Ishikawa (cell line): ENCODE measurements around the gene ITGB1BP2.
A peak's percentile ranks its signal among the peaks of the same experiment; 100 is the strongest.

Experiments
- CEBPB ChIP-seq: IDR thresholded peaks from 2 replicates; pipeline ENCODE4 v1.6.1; 2012
- CREB1 ChIP-seq: IDR thresholded peaks from 2 replicates; pipeline ENCODE4 v1.6.1; 2012; ENCODE audit warnings: low read depth
- EGR1 ChIP-seq: IDR thresholded peaks from 2 replicates; pipeline ENCODE4 v1.6.1; 2012
- EP300 ChIP-seq: IDR thresholded peaks from 2 replicates; pipeline ENCODE4 v1.6.1; 2012; ENCODE audit warnings: borderline replicate concordance
- FOXM1 ChIP-seq: IDR thresholded peaks from 2 replicates; pipeline ENCODE4 v1.6.1; 2012; ENCODE audit warnings: low read depth, borderline replicate concordance
- NFIC ChIP-seq: IDR thresholded peaks from 2 replicates; pipeline ENCODE4 v1.6.1; 2012
- RAD21 ChIP-seq: IDR thresholded peaks from 2 replicates; pipeline ENCODE4 v1.6.1; 2012; ENCODE audit warnings: low read depth
- TAF1 ChIP-seq: IDR thresholded peaks from 2 replicates; pipeline ENCODE4 v1.6.1; 2012; ENCODE audit warnings: low read depth, mild to moderate bottlenecking
- TCF12 ChIP-seq: IDR thresholded peaks from 2 replicates; pipeline ENCODE4 v1.6.1; 2012; ENCODE audit warnings: low read depth
- TEAD4 ChIP-seq: IDR thresholded peaks from 2 replicates; pipeline ENCODE4 v1.6.1; 2012
- YY1 ChIP-seq: IDR thresholded peaks from 2 replicates; pipeline ENCODE4 v1.6.1; 2012; ENCODE audit warnings: low read depth
- ZBTB7A ChIP-seq: IDR thresholded peaks from 2 replicates; pipeline ENCODE4 v1.6.1; 2012; ENCODE audit warnings: low read depth
- TF ChIP-seq, protein P1 (sequence below): IDR thresholded peaks from 2 replicates; pipeline ENCODE4 v1.6.1; 2012
- TF ChIP-seq, protein P2 (sequence below): IDR thresholded peaks from 2 replicates; pipeline ENCODE4 v1.6.1; 2012
- TF ChIP-seq, protein P3 (sequence below): IDR thresholded peaks from 2 replicates; pipeline ENCODE4 v1.6.1; 2012; ENCODE audit warnings: low read depth, mild to moderate bottlenecking

The ITGB1BP2 gene

DNA sequence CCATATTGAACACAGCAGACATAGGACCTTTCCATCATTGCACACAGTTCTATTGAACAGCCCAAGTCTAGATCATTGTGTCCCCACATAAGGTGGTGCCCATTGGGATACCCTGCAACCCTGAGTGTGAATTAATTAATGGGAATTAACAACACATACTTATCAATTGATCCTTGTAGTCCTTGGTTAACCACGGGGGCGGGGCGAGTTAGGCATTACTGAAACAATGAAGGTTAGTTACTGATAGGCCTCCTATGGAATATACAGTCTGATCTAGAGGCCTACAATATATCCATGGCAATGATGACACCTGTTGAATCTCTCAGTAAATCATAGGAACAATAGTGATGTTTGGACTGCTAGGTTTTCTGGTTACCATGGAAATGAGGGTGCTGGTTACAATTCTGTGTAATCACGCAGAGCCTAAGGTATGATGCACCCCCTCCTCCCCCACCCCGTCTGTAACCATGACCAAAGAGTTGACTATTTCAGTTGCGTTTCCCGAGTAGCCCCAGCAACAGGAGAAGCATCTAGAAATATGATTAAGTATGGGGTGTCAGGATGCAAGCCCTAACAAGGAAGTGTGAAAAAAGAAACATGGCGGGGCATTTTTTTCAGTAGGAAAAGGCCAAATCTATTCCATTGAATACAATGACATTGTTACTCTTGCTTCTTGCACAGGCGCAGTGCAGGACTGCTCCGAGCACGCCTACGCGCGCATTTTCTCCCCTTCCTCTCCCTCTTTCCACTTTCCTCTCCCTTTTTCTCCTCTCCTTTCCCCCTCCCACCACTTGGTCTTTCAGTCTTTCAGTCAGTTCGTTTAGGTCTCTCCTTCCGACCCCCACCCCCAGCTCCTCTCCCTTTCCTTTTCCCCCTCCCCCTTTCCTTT lies 18.8 kb upstream of the ITGB1BP2 start:
- TF ChIP-seq EGR1 (peak; percentile 55), RAD21 (no peak)

DNA sequence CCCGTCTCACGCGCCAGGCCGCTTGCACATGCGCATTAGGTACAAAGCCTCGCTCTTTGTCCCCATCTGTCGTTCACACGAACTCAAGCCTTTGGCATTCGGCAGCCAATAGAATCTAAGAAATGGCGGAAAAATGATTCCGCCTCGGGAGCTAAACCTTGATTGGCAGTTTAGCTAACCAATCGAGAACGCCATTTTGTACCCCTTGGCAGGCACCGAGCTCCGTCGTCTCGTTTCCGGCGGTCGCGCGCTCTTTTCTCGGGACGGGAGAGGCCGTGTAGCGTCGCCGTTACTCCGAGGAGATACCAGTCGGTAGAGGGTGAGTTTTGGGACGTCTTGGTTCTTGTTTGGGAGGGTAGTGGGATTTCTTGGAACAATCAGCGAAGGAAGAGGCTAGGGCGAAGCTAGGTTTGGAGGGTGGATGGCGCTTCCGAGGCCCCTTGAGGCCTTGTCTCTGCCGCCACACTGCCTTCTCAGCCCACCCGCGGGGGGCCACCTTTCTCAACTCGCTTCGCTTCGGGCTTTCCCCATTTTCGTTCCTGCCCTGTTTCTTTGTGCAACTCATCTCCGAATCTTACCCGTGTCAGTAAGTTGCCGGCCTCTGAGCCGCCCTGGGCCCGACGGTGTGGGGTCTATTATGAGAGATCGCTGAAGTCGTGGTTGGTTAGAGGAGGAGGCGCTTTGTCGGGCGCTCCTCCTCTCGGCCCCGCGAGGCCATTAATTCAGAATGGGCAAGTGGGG lies 18.0 kb upstream of the ITGB1BP2 start, which contains the start of gene NONO:
NONO (plus strand) TSS at position 233 of the 741 bp plus-strand sequence. CDS start 7,003 bp downstream, outside the sequence.
- TF ChIP-seq, protein P1, sequence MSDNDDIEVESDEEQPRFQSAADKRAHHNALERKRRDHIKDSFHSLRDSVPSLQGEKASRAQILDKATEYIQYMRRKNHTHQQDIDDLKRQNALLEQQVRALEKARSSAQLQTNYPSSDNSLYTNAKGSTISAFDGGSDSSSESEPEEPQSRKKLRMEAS, result peak; percentile 25
- TF ChIP-seq ZBTB7A (no peak), TAF1 (peak; percentile 73), CREB1 (no peak), YY1 (peak; percentile 51), EP300 (no peak), RAD21 (no peak)

DNA sequence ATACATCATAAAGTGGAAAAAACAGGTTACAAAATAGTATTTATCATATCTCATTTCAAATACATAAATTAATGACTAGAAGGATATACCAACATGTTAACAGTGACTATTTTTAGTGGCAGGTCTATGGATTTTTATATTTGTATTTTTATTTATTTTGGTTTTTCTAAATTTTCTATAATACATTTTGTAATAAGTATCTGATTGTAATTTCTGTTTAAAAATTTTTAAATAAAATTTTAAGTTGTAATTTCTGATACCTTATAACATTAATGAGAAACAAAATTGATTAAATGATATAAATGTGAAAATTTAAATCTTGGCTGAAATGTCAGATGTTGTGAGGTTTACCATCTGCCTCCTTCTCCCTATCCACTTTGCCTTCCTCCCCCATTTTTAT lies 15.6 kb upstream of the ITGB1BP2 start:
- no peak for TF ChIP-seq TEAD4
- TF ChIP-seq, protein P2, sequence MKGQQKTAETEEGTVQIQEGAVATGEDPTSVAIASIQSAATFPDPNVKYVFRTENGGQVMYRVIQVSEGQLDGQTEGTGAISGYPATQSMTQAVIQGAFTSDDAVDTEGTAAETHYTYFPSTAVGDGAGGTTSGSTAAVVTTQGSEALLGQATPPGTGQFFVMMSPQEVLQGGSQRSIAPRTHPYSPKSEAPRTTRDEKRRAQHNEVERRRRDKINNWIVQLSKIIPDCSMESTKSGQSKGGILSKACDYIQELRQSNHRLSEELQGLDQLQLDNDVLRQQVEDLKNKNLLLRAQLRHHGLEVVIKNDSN, result no peak
- TF ChIP-seq CEBPB, result no peak
- no peak for TF ChIP-seq YY1

DNA sequence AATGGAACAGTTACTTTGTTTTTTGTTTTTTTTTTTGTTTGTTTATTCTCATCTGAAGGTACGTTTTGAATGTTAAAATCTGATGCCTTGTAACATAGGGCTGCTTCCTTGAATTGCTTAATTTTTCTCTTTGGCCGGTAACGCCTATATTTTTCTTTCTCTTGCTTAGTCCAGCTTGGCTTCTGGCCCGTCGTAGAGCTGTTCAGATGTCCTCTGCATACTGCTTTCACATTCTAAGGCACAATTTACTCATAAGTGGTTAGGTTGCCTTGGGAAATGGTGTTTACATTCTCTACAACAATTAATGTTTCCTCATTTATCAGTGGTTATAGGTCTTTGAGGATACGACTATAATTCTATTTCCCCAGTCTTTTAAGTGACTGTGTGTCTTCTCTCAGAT lies 10.2 kb upstream of the ITGB1BP2 start:
- no peak for TF ChIP-seq TEAD4
- TF ChIP-seq, protein P2, result no peak
- TF ChIP-seq CEBPB, result no peak
- no peak for TF ChIP-seq TAF1
- no peak for TF ChIP-seq EGR1
- TF ChIP-seq YY1, result no peak
- TF ChIP-seq CREB1, result no peak
- no peak for TF ChIP-seq RAD21
- TF ChIP-seq, protein P1, result no peak
- TF ChIP-seq NFIC, result no peak
- no peak for TF ChIP-seq FOXM1
- TF ChIP-seq EP300, result no peak
- no peak for TF ChIP-seq ZBTB7A
- TF ChIP-seq, protein P3, sequence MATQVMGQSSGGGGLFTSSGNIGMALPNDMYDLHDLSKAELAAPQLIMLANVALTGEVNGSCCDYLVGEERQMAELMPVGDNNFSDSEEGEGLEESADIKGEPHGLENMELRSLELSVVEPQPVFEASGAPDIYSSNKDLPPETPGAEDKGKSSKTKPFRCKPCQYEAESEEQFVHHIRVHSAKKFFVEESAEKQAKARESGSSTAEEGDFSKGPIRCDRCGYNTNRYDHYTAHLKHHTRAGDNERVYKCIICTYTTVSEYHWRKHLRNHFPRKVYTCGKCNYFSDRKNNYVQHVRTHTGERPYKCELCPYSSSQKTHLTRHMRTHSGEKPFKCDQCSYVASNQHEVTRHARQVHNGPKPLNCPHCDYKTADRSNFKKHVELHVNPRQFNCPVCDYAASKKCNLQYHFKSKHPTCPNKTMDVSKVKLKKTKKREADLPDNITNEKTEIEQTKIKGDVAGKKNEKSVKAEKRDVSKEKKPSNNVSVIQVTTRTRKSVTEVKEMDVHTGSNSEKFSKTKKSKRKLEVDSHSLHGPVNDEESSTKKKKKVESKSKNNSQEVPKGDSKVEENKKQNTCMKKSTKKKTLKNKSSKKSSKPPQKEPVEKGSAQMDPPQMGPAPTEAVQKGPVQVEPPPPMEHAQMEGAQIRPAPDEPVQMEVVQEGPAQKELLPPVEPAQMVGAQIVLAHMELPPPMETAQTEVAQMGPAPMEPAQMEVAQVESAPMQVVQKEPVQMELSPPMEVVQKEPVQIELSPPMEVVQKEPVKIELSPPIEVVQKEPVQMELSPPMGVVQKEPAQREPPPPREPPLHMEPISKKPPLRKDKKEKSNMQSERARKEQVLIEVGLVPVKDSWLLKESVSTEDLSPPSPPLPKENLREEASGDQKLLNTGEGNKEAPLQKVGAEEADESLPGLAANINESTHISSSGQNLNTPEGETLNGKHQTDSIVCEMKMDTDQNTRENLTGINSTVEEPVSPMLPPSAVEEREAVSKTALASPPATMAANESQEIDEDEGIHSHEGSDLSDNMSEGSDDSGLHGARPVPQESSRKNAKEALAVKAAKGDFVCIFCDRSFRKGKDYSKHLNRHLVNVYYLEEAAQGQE, result no peak
- TF ChIP-seq TCF12, result no peak

DNA sequence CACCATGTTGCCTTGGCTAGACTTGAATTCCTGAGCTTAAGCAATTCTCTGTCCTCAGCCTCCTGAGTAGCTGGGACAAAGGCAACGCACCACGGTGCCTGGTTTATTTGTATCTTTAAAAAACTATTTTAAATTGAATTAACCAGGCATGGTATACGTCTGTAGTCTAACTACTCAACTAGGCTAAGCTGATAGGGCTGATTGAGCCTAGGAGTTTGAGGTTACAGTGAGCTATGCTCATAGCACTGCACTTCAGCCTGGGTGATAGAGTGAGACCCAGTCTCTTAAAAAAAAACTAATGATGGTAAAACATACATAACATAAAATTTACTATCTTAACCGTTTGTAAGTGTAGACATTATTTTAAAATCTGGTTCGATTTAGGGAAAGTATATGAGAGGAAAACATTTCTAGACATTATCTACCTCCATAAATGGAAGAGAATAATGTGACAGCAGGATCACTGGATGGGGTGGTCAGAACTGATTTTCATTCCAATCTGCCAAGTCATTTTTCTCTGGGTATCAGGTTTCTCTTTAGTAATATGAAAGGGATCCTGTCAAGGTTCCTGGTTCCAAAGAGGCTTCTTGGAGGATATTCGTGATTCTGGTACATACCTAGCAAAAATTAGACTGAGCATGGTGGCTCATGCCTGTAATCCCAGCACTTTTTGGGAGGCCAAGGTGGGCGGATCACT lies 8.7 kb upstream of the ITGB1BP2 start:
- TF ChIP-seq CEBPB (no peak), TAF1 (no peak), YY1 (no peak), FOXM1 (no peak), TCF12 (no peak), NFIC (no peak), ZBTB7A (no peak), EP300 (no peak), RAD21 (no peak)

DNA sequence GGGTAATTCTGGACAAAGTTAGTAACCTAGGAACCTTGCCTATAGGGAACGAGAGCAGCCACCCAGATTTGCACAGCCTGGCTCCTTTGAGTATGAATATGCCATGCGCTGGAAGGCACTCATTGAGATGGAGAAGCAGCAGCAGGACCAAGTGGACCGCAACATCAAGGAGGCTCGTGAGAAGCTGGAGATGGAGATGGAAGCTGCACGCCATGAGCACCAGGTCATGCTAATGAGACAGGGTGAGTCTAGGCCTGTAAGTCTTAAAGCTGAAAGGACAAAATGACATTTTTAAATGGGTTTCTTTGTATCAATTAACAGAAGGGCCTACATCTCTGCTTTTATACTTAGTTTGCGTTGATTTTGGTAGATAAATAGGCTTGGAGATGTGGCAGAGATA lies 4.7 kb upstream of the ITGB1BP2 start:
- TF ChIP-seq NFIC, result no peak
- TF ChIP-seq TCF12, result no peak
- TF ChIP-seq RAD21, result no peak
- TF ChIP-seq CEBPB, result no peak
- TF ChIP-seq, protein P2, result no peak
- TF ChIP-seq TEAD4, result no peak
- TF ChIP-seq EP300, result no peak
- TF ChIP-seq ZBTB7A, result no peak
- TF ChIP-seq, protein P3, result no peak
- TF ChIP-seq FOXM1, result no peak
- TF ChIP-seq TAF1, result no peak
- no peak for TF ChIP-seq YY1
- TF ChIP-seq EGR1, result no peak
- TF ChIP-seq CREB1, result no peak
- TF ChIP-seq, protein P1, result no peak
